ENCODE data around the gene CFAP251. TPM values are rescaled to one million over a fixed set of nuclear protein-coding genes. Genes with fewer than 3 reads are reported as not detected.

Gene CFAP251
- total and polyA plus RNA-seq, 2 donors (not counting 3 experiments of a cell fraction or from before 2014, with no cell fraction given), result 3.3 to 4.0 TPM

DNA sequence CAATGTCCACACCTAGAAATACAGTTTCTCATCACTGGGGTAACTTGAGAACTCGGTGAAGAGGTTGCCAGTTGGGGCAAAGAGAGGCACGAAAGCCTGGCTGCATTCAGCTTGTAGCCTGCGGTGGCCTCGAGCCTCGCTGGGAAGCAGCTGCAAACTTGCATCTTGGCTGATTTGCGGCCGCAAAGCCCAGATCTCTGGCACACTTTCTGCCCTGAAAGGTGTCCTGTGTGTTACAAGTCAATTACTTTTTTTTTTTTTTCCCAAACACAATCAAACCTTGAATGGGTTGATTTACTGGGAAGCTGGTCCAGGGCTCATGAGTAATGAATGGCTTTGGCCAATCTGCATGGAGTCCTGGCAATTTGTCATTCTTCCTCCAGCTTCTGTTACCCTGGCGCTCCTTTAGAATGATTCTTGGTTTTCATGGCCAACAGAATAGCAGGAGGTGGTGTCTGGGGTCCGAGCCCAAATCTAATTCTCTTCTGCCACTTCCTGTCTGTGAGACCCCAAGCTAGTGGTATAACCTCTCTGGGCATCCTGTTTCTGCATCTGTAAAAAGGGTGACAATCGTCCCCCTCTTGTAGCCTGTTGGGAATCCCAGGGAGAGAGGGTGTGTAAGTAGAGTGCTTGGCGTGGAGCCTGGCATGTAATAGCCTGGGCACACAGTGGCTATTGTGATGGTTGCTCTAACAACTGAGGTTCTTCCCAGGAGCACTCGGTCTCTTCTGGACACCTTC, 109.9 kb downstream of the CFAP251 start:
- CTCF ChIA-PET, result interaction anchor here (0.7 to 1.8 kb wide), 9 partner anchors 14 to 163 kb away, joined by 3 to 6 read pairs (median 3); partner anchors contain the start of gene CFAP251

More for the DNA sequence above, 109.9 kb downstream of the CFAP251 start:
- dilution Hi-C loops (cut with MboI; ENCODE audit: extremely low pct_ligation_motif_present, low sequenced_read_pairs), result no loop called here
- H4K20me1 ChIP-seq (replicated peaks; ENCODE audit: control insufficient read depth, extremely low read depth, insufficient read depth, low read length), result no peaks in the 10 kb centered on the region
- H3K9me3 ChIP-seq (replicated peaks; ENCODE audit: control insufficient read depth, insufficient read depth, low read length), result no peaks in the 10 kb centered on the region
- peaks cover 21% of the 10 kb centered on the region for H3K79me2 ChIP-seq (ENCODE audit: control insufficient read depth, insufficient read depth, low read length)
- H3K9ac ChIP-seq (replicated peaks; ENCODE audit: extremely low read depth, insufficient read depth, low read length), result no peak overlapping the region
- POLR2A ChIA-PET, result no interaction called here
- no TSS peak for BruUV-seq (replicated peaks)
- H3K9me1 ChIP-seq (replicated peaks; ENCODE audit: control insufficient read depth, extremely low read depth, insufficient read depth, low read length), result no peaks in the 10 kb centered on the region
- intact Hi-C loops (cut with micrococcal nuclease), result no loop called here
- peaks cover 8% of the 10 kb centered on the region for H3K4me1 ChIP-seq (ENCODE audit: control insufficient read depth, extremely low read depth, insufficient read depth, low read length)
- TF ChIP-seq JUN (IDR thresholded peaks at IDR 0.05; ENCODE audit: borderline replicate concordance, insufficient read depth, insufficient read length, low read depth) (no peak), FOS (IDR thresholded peaks at IDR 0.05; ENCODE audit: borderline replicate concordance, insufficient read depth, low read length) (no peak), MYC (IDR thresholded peaks at IDR 0.05; ENCODE audit: low read depth, low read length) (no peak), CTCF (IDR thresholded peaks at IDR 0.05; ENCODE audit: extremely low read depth in 1 of 2, insufficient read depth in 1 of 2, low read depth in 1 of 2, low read length in 2 of 2) (no peak), POLR2A (IDR thresholded peaks at IDR 0.05; ENCODE audit: low read depth, low read length) (no peak), GATA2 (IDR thresholded peaks at IDR 0.05; ENCODE audit: insufficient read depth, insufficient read length, low read depth, low read length) (no peak), MAX (IDR thresholded peaks at IDR 0.05; ENCODE audit: insufficient read depth, insufficient read length) (no peak), POLR2AphosphoS5 (IDR thresholded peaks at IDR 0.05; ENCODE audit: insufficient read depth, low read depth, low read length) (no peak), EZH2 (IDR thresholded peaks at IDR 0.05; ENCODE audit: borderline replicate concordance, low read depth, low read length, severe bottlenecking) (no peak)
- no peak overlapping the region for H3K4me3 ChIP-seq (replicated peaks in 1 of 3; ENCODE audit: insufficient read depth in 1 of 3, low read depth in 1 of 3, low read length in 3 of 3)
- H2AFZ ChIP-seq (ENCODE audit: low read depth, low read length), result no peak overlapping the region
- H3K27me3 ChIP-seq (ENCODE audit: control insufficient read depth in 2 of 2, insufficient read depth in 2 of 2, low read length in 2 of 2), result no peaks in the 10 kb centered on the region
- H3K27ac ChIP-seq (ENCODE audit: insufficient read depth, low read depth, low read length), result no peak overlapping the region
- H3K36me3 ChIP-seq (ENCODE audit: control insufficient read depth in 2 of 2, extremely low read depth in 1 of 2, insufficient read depth in 2 of 2, low read length in 2 of 2), result no peaks in the 10 kb centered on the region
- DNase-seq (ENCODE audit: low read depth, low spot score) (no peak), FAIRE-seq (no peak)
- no peak overlapping the region for H3K4me2 ChIP-seq (ENCODE audit: insufficient read depth, low read length)
